Measurements from ENCODE around the gene SLC22A23. TPM values are rescaled to one million over a fixed set of nuclear protein-coding genes. Genes with fewer than 3 reads are reported as not detected.

Gene SLC22A23
- polyA plus RNA-seq, 3 donors = 8.8 to 10.2 (median 9.4) TPM

- DNase-seq (ENCODE audit: low read depth in 3 of 3, low spot score in 2 of 3) = no peak
These were observed 147.3 kb downstream of the SLC22A23 start for GRCh38 chr6:3309391-3310050.

- DNase-seq (ENCODE audit: low read depth in 3 of 3, low spot score in 2 of 3) = no peak
These were observed 148.7 kb downstream of the SLC22A23 start for GRCh38 chr6:3308106-3308505.

GRCh38 chr6:3307436-3307835 lies 149.4 kb downstream of the SLC22A23 start:
- no peak for DNase-seq (ENCODE audit: low read depth in 3 of 3, low spot score in 2 of 3)

DNA sequence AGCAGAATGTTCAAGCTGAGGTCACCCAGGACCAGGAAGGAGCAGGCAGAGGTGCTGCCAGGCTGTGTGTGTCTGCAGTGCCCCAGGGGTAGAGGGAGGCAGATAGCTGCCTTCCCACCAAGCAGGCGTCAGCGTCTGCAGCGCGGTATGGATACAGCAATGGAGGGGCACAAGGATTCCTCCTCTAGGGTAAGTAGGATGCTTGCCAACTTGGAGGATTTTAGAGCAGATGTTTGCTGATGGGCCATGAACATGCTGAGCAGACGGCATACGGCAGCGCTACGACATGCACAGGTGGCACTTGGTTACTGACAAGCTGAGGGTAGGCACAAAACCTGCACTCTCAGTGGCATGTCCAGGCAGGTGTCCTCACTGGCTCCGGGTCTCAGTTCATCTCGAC lies 150.0 kb downstream of the SLC22A23 start:
- DNase-seq (ENCODE audit: low read depth in 3 of 3, low spot score in 2 of 3) = no peak

- DNase-seq (ENCODE audit: low read depth in 3 of 3, low spot score in 2 of 3) = no peak
These were observed 151.0 kb downstream of the SLC22A23 start for GRCh38 chr6:3305831-3306230.

- no peak for DNase-seq (ENCODE audit: low read depth in 3 of 3, low spot score in 2 of 3)
These were observed 151.7 kb downstream of the SLC22A23 start for GRCh38 chr6:3305216-3305565.

DNA sequence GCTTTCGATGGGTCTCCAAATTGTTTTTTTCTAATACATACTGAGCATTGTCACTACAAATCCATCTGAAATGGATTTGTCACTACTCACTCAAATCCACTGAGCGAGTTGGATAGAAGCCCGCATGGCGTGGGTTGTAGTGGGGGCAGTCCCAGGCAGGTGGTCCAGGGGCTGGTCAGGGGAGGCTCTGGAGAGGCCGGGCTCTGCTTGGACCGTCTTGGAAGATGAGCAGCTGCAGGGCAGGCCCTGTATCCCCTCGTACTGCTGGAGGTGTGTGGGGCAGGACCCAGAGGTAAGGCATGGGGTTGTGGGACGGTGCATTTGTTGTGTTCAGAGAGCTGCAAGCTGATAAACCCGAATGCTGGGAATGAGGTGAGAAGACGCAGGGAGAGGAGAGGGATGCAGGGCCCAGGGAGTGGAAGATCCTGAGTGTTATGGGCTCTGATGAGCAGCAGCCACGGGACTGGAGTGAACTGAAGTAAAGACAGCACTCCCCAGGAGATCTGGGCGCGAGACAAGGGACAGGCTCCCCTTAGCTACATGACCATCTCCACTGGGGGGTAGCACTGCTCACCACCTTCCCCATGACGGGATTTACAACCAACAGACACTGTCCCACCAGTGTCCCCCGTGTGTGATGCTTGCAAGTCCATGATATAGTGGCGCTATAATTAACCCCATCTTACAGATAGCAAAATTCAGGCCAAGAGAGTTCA lies 152.2 kb downstream of the SLC22A23 start:
- DNase-seq (ENCODE audit: low read depth in 3 of 3, low spot score in 2 of 3) = no peak

DNA sequence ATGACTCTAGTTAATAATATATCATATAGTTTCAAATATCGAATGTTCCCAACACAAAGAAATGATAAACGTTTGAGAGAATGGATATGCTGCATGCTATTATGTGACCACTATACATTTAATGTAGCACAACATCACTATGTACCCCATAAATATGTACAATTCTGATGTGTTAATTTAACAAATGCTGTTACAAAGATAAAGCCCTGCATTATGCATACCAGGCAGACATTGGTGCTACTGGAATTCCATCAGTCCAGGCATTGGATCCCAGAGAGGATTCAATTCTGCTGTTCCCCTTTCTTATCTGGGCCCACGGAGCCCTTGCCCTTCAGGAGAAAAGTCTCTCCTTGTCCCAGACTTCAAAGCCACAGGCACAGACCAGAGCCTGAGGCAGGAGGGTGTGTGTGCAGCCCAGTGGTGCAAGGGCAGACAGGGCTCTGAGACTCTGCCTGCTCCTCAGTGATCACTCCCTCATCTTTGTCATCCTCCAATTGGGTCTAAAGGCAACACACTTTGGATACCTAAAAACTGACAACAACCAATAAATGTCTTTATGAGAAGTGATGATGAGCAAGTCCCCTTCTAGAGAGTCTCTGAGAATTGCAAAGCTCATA lies 152.9 kb downstream of the SLC22A23 start:
- no peak for DNase-seq (ENCODE audit: low read depth in 3 of 3, low spot score in 2 of 3)

DNA sequence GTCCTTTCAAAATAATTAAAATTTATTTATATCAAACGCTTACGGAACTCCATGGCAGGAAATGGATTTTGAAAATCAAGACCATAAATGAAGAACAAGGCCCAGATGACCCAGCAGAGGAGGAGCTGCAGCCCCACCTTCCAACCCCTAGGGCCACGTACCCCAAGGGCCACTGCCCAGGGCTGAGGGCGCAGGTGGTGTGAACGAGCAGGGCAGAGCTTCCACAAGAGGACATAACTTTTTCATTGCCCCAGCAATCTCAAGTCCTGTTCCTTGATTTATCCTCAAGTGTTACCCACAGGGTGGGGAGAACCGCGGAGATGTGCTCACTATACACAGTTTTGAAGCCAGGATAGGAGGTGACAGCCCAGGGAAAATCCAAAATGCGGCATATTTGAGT lies 155.3 kb downstream of the SLC22A23 start:
- DNase-seq (ENCODE audit: low read depth in 3 of 3, low spot score in 2 of 3) = no peak

GRCh38 chr6:3299221-3299620 lies 157.6 kb downstream of the SLC22A23 start:
- DNase-seq (ENCODE audit: low read depth in 3 of 3, low spot score in 2 of 3) = no peak

GRCh38 chr6:3297909-3298308 lies 158.9 kb downstream of the SLC22A23 start:
- DNase-seq (ENCODE audit: low read depth in 3 of 3, low spot score in 2 of 3) = no peak

DNA sequence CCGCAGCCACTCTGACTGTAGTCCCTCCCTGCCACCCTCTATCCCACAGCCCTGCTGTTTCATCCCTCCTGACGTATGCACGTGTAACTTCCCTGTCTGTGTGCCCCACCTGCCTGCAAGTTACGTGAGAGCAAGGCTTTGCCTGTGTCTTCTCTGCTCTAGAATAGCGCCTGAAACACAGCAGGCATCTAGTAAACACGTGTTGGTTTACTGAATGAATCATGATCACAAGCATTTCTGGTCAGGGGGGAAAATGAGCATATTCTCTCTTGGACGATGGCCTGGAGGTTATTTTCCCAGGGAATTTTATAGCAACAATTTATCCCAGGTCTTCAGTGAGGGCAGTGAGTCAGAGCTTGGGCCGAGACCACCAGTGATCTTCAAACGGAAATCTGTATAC lies 159.8 kb downstream of the SLC22A23 start:
- no peak for DNase-seq (ENCODE audit: low read depth in 3 of 3, low spot score in 2 of 3)

DNA sequence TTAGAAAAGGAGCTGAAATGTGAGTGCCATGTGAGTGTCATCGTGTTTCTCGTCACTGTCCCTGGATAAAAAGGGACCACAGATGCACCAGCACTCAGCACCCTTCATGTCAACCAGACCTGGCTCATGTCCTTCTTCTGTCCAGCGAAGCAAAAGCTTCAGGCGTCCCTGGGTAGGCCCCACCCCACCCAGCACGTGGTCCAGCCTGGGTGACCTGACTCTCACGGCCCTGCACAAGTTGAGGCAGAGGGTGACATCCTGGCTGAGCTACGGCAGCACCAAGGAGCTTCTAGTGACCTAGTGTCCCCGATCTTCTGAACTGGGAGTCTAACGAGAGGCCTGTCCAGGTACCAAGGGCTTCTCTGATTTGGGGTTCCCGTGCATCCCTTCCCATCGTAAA lies 160.3 kb downstream of the SLC22A23 start:
- DNase-seq (ENCODE audit: low read depth in 3 of 3, low spot score in 2 of 3) = no peak

GRCh38 chr6:3296078-3296477 lies 160.8 kb downstream of the SLC22A23 start:
- no peak for DNase-seq (ENCODE audit: low read depth in 3 of 3, low spot score in 2 of 3)

DNA sequence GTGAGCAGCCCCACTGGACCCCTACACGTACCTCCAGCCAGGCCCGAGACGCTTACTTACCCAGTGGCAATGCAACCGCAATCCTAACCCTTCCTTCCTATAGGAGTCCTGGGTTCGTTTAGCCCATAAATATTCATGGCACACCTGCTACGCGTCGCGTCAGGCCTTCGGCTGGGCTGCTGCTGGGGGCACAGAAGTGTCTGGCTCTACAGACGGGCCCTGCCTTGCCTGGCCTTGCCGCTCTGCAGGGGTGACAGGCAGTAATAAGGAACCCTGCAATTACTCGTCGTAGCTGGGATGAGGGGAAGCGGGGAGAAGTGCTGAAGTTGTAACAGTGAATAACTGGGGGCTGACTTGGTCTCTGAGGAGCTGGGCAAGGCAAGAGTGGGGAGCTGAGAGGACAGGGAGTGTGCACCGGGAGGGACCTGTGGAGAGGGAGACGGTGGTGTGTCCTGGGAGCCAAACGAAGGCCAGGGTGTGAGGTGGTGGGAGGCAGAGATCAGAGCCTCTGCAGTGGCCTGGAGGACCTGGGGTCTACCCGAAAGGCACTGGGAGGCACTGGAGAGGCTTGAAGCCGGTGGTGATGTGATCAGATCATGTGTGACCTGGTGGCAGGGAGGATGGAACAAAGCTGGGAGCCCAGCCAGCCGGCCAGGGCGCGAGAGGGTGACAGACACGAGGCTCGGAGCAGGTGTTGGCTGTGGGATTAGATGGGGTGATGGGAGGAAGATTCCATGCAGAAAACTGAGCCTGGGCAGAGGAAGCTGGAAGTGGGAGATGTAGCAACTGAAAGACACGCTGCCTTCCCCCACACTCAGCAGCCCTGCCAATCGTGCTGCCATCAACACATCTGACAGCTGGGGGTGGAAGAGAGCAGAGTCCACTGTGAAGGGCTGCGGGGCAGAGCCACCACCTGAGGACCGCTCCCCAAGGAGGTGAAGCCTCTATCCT lies 161.7 kb downstream of the SLC22A23 start:
- DNase-seq (ENCODE audit: low read depth in 3 of 3, low spot score in 2 of 3) = no peak

GRCh38 chr6:3294396-3294795 lies 162.5 kb downstream of the SLC22A23 start:
- no peak for DNase-seq (ENCODE audit: low read depth in 3 of 3, low spot score in 2 of 3)

GRCh38 chr6:3293271-3294155 lies 163.3 kb downstream of the SLC22A23 start:
- no peak for DNase-seq (ENCODE audit: low read depth in 3 of 3, low spot score in 2 of 3)

DNA sequence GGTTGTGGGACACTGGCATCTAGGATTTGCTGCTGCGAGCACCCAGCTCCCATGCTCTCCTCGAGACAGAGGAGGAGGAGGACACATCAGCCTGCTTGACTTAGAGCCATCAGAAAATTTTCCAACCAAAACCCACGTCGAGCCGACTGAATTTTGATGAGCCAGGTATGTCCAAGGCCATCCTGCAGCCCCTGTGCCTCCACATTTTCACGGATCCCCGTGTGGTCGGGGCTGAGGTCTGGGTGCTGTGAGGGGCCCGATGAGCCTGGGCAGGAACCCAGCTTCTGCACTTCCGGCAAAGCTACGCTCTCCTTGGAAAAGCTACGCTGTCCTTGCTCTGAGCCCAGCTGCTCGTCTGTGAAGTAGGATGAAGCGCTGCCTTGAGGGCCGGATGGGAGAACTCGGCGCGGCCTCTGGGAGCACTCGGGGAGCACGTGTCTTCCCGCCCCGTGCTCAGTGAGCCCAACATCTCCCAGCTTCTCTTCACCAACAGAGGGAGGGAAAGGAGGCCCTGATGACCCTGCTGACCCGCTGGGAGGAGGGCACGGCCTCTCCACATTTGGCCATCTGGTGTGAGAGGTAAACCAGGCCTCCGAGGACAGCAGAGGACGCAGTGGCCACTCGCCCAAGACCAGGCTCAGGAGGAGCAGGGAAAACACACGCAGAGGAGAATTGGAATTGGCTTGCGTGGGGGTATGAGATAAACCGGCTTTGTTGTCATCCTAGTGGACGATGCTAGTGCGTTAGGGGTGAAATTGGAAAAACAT lies 164.2 kb downstream of the SLC22A23 start:
- no peak for DNase-seq (ENCODE audit: low read depth in 3 of 3, low spot score in 2 of 3)

- DNase-seq (ENCODE audit: low read depth in 3 of 3, low spot score in 2 of 3) = no peak
These were observed 164.9 kb downstream of the SLC22A23 start for GRCh38 chr6:3291987-3292386.

Measured in right renal cortex interstitium (tissue), 3 donors.